ENCODE data around the gene RFT1.

GRCh38 chr3:53092942-53093341, 37.3 kb downstream of the RFT1 start:
- TF ChIP-seq CTCF (IDR thresholded peaks at IDR 0.05) (no peak), EP300 (IDR thresholded peaks at IDR 0.05) (no peak)

Measured in ovary (tissue), 3 donors.